ENCODE results near the gene VSIR. TPM values are rescaled to one million over a fixed set of nuclear protein-coding genes. Genes with fewer than 3 reads are reported as not detected.
A peak's percentile ranks its signal among the peaks of the same experiment; 100 is the strongest.

VSIR gene
- total and polyA plus RNA-seq, 9 donors = 23.5 to 45.0 (median 33.9) TPM

- peaks cover 14% of the 10 kb centered on the region for H3K36me3 ChIP-seq (ENCODE audit: control insufficient read depth, insufficient read depth, low read length)
Observed at GRCh38 chr10:71765906-71766716, 7.2 kb downstream of the VSIR start.

GRCh38 chr10:71765176-71765904, 8.0 kb downstream of the VSIR start:
- Histone ChIP-seq H3K9me3 (replicated peaks; ENCODE audit: control insufficient read depth, low read depth, low read length) (no peaks in the 10 kb centered on the region), H3K4me1 (ENCODE audit: control insufficient read depth, insufficient read depth, low read length) (peaks cover 56% of the 10 kb centered on the region), H3K36me3 (ENCODE audit: control insufficient read depth, insufficient read depth, low read length) (peaks cover 20% of the 10 kb centered on the region), H3K4me3 (ENCODE audit: low read length) (no peak overlapping the region), H3K27ac (ENCODE audit: low read length) (peak overlapping the region; percentile 95), H3K27me3 (ENCODE audit: control insufficient read depth, insufficient read depth, low read length) (no peaks in the 10 kb centered on the region)
- 44% methylated on average over 3 of the region's 8 CpGs for WGBS (ENCODE audit: insufficient coverage)
- no peak for DNase-seq

More at GRCh38 chr10:71765906-71766716, 7.2 kb downstream of the VSIR start:
- Histone ChIP-seq H3K27me3 (ENCODE audit: control insufficient read depth, insufficient read depth, low read length) (no peaks in the 10 kb centered on the region), H3K27ac (ENCODE audit: low read length) (peak overlapping the region; percentile 95), H3K9me3 (replicated peaks; ENCODE audit: control insufficient read depth, low read depth, low read length) (no peaks in the 10 kb centered on the region), H3K4me3 (ENCODE audit: low read length) (no peak overlapping the region), H3K4me1 (ENCODE audit: control insufficient read depth, insufficient read depth, low read length) (peaks cover 64% of the 10 kb centered on the region)
- 58% methylated on average over 20 of the region's 22 CpGs for WGBS (ENCODE audit: insufficient coverage)
- no peak for DNase-seq

GRCh38 chr10:71763352-71764127, 9.8 kb downstream of the VSIR start:
- Histone ChIP-seq H3K9me3 (replicated peaks; ENCODE audit: control insufficient read depth, low read depth, low read length) (no peaks in the 10 kb centered on the region), H3K27ac (ENCODE audit: low read length) (no peak overlapping the region), H3K27me3 (ENCODE audit: control insufficient read depth, insufficient read depth, low read length) (no peaks in the 10 kb centered on the region), H3K4me3 (ENCODE audit: low read length) (no peak overlapping the region), H3K36me3 (ENCODE audit: control insufficient read depth, insufficient read depth, low read length) (peaks cover 25% of the 10 kb centered on the region), H3K4me1 (ENCODE audit: control insufficient read depth, insufficient read depth, low read length) (peaks cover 43% of the 10 kb centered on the region)
- DNase-seq = no peak
- WGBS (ENCODE audit: insufficient coverage) = 76% methylated on average over 7 of the region's 11 CpGs

- WGBS (ENCODE audit: insufficient coverage) = 85% methylated on average over 5 of the region's 5 CpGs
- Histone ChIP-seq H3K9me3 (replicated peaks; ENCODE audit: control insufficient read depth, low read depth, low read length) (no peaks in the 10 kb centered on the region), H3K27me3 (ENCODE audit: control insufficient read depth, insufficient read depth, low read length) (no peaks in the 10 kb centered on the region), H3K4me1 (ENCODE audit: control insufficient read depth, insufficient read depth, low read length) (peaks cover 32% of the 10 kb centered on the region), H3K4me3 (ENCODE audit: low read length) (no peak overlapping the region), H3K36me3 (ENCODE audit: control insufficient read depth, insufficient read depth, low read length) (peaks cover 29% of the 10 kb centered on the region), H3K27ac (ENCODE audit: low read length) (no peak overlapping the region)
- no peak for DNase-seq
Observed at GRCh38 chr10:71762324-71762723, 11.0 kb downstream of the VSIR start.

- no peak for DNase-seq
- Histone ChIP-seq H3K36me3 (ENCODE audit: control insufficient read depth, insufficient read depth, low read length) (peaks cover 29% of the 10 kb centered on the region), H3K4me1 (ENCODE audit: control insufficient read depth, insufficient read depth, low read length) (peaks cover 26% of the 10 kb centered on the region), H3K27me3 (ENCODE audit: control insufficient read depth, insufficient read depth, low read length) (no peaks in the 10 kb centered on the region), H3K9me3 (replicated peaks; ENCODE audit: control insufficient read depth, low read depth, low read length) (no peaks in the 10 kb centered on the region), H3K4me3 (ENCODE audit: low read length) (no peak overlapping the region), H3K27ac (ENCODE audit: low read length) (no peak overlapping the region)
- WGBS (ENCODE audit: insufficient coverage) = 89% methylated on average over 25 of the region's 26 CpGs
Observed at GRCh38 chr10:71761541-71762113, 11.7 kb downstream of the VSIR start.

- peaks cover 29% of the 10 kb centered on the region for H3K36me3 ChIP-seq (ENCODE audit: control insufficient read depth, insufficient read depth, low read length)
- DNase-seq = no peak
- no peaks in the 10 kb centered on the region for H3K9me3 ChIP-seq (replicated peaks; ENCODE audit: control insufficient read depth, low read depth, low read length)
- no peak overlapping the region for H3K4me3 ChIP-seq (ENCODE audit: low read length)
- peaks cover 24% of the 10 kb centered on the region for H3K4me1 ChIP-seq (ENCODE audit: control insufficient read depth, insufficient read depth, low read length)
- H3K27me3 ChIP-seq (ENCODE audit: control insufficient read depth, insufficient read depth, low read length) = no peaks in the 10 kb centered on the region
- 96% methylated on average over 3 of the region's 3 CpGs for WGBS (ENCODE audit: insufficient coverage)
- no peak overlapping the region for H3K27ac ChIP-seq (ENCODE audit: low read length)
Observed at GRCh38 chr10:71761105-71761511, 12.2 kb downstream of the VSIR start.

GRCh38 chr10:71757399-71757922, 15.9 kb downstream of the VSIR start:
- 87% methylated on average over 4 of the region's 11 CpGs for WGBS (ENCODE audit: insufficient coverage)
- H3K36me3 ChIP-seq (ENCODE audit: control insufficient read depth, insufficient read depth, low read length) = peaks cover 28% of the 10 kb centered on the region
- H3K27ac ChIP-seq (ENCODE audit: low read length) = no peak overlapping the region
- peaks cover 34% of the 10 kb centered on the region for H3K4me1 ChIP-seq (ENCODE audit: control insufficient read depth, insufficient read depth, low read length)
- H3K9me3 ChIP-seq (replicated peaks; ENCODE audit: control insufficient read depth, low read depth, low read length) = no peaks in the 10 kb centered on the region
- no peak for DNase-seq
- H3K27me3 ChIP-seq (ENCODE audit: control insufficient read depth, insufficient read depth, low read length) = no peaks in the 10 kb centered on the region
- H3K4me3 ChIP-seq (ENCODE audit: low read length) = no peak overlapping the region

- peaks cover 24% of the 10 kb centered on the region for H3K36me3 ChIP-seq (ENCODE audit: control insufficient read depth, insufficient read depth, low read length)
- H3K27ac ChIP-seq (ENCODE audit: low read length) = peak overlapping the region; percentile 2
- peaks cover 38% of the 10 kb centered on the region for H3K4me1 ChIP-seq (ENCODE audit: control insufficient read depth, insufficient read depth, low read length)
- H3K9me3 ChIP-seq (replicated peaks; ENCODE audit: control insufficient read depth, low read depth, low read length) = no peaks in the 10 kb centered on the region
- H3K27me3 ChIP-seq (ENCODE audit: control insufficient read depth, insufficient read depth, low read length) = no peaks in the 10 kb centered on the region
- DNase-seq = peak; percentile 59
- 29% methylated on average over 5 of the region's 12 CpGs for whole genome bisulfite sequencing (ENCODE audit: insufficient coverage)
- H3K4me3 ChIP-seq (ENCODE audit: low read length) = no peak overlapping the region
Observed at GRCh38 chr10:71756311-71757191, 16.8 kb downstream of the VSIR start.

All from muscle of leg (tissue), 11 donors.